ENCODE results near the gene GRB10.

GRCh38 chr7:50710441-50711154 is 72.1 kb downstream of the GRB10 start:
- TF ChIP-seq SNAI2 (CRISPR knock-in tag; IDR thresholded peaks at IDR 0.05) (no peak), PATZ1 (CRISPR knock-in tag; IDR thresholded peaks at IDR 0.05; ENCODE audit: borderline replicate concordance) (no peak), RARB (CRISPR knock-in tag; IDR thresholded peaks at IDR 0.05) (no peak), TCF4 (CRISPR knock-in tag; IDR thresholded peaks at IDR 0.05; ENCODE audit: borderline replicate concordance) (no peak), CREB5 (CRISPR knock-in tag; IDR thresholded peaks at IDR 0.05; ENCODE audit: low read depth) (no peak), TOX (CRISPR knock-in tag; IDR thresholded peaks at IDR 0.05; ENCODE audit: borderline replicate concordance) (no peak), OSR1 (CRISPR knock-in tag; IDR thresholded peaks at IDR 0.05) (no peak)
